Neural progenitor cell (in vitro differentiated cells): ENCODE results near the gene KRTAP1-4.

ENCODE experiments used
- EZH2 ChIP-seq: fragments of 200-600 bp; sonication (generic); IDR thresholded peaks from 2 replicates; pipeline ENCODE4 v1.6.1; 2017; ENCODE audit warnings: antibody characterized with exemption, mild to moderate bottlenecking, moderate library complexity
- EZH2phosphoT487 ChIP-seq: fragments of 200-600 bp; sonication (generic); IDR thresholded peaks from 2 replicates; pipeline ENCODE4 v1.6.1; 2017; ENCODE audit warnings: antibody characterized with exemption
- TF ChIP-seq, protein P1 (sequence below): fragments of 200-600 bp; sonication (generic); IDR thresholded peaks from 2 replicates; pipeline ENCODE4 v1.5.1; 2017; ENCODE audit warnings: antibody characterized with exemption, mild to moderate bottlenecking

DNA sequence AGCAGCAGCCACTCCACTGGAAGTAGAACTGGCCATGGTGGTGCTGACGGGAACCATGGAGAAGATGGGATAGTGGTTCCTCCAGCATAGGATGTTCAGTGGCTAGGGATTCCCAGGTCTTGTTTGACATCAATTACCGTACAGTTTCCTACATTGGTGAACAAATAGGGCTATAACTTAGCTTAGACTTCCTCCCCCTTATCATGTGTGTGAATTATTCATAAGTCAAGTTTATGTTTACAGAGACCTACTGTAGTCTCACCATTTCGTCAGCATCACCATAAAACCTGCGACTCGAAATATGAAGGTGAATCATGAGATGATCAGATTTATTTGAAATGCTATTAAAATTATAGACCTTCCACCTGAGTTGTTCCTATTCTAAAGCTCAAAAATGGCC lies 28.7 kb upstream of the KRTAP1-4 start:
- TF ChIP-seq, protein P1, sequence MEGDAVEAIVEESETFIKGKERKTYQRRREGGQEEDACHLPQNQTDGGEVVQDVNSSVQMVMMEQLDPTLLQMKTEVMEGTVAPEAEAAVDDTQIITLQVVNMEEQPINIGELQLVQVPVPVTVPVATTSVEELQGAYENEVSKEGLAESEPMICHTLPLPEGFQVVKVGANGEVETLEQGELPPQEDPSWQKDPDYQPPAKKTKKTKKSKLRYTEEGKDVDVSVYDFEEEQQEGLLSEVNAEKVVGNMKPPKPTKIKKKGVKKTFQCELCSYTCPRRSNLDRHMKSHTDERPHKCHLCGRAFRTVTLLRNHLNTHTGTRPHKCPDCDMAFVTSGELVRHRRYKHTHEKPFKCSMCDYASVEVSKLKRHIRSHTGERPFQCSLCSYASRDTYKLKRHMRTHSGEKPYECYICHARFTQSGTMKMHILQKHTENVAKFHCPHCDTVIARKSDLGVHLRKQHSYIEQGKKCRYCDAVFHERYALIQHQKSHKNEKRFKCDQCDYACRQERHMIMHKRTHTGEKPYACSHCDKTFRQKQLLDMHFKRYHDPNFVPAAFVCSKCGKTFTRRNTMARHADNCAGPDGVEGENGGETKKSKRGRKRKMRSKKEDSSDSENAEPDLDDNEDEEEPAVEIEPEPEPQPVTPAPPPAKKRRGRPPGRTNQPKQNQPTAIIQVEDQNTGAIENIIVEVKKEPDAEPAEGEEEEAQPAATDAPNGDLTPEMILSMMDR = no peak
- TF ChIP-seq EZH2phosphoT487 (no peak), EZH2 (no peak)
